Tibial artery (tissue), 4 donors: ENCODE data around the gene ADGRL3.

Experiments
- DNase-seq, 2 donors: peaks; one replicate each; pipeline ENCODE4 v3.0.0-alpha.2; 2019
- H3K27ac ChIP-seq, 2 donors: fragments of 200-600 bp; sonication (generic) in 1 of 2; 1 replicate in 1 of 2; 2 replicates in 1 of 2; pipeline ENCODE4 v1.5.1; 2018 to 2019; ENCODE audit warnings: mild to moderate bottlenecking in 1 of 2
- H3K27me3 ChIP-seq, 2 donors: fragments of 200-600 bp; sonication (generic) in 1 of 2; one replicate each; pipeline versions ENCODE4 v1.5.1 to v1.6.0; 2016 to 2019
- H3K36me3 ChIP-seq, 3 donors: fragments of 200-600 bp; sonication (generic) in 2 of 3; one replicate each; pipeline ENCODE4 v1.5.1; 2016 to 2019; ENCODE audit warnings: mild to moderate bottlenecking in 2 of 3
- H3K4me1 ChIP-seq, 4 donors: fragments of 200-600 bp; sonication (generic) in 2 of 4; 1 replicate in 3 of 4; 2 replicates in 1 of 4; pipeline ENCODE4 v1.5.1; 2016 to 2019
- H3K4me3 ChIP-seq, 2 donors: fragments of 200-600 bp; sonication (generic) in 1 of 2; 1 replicate in 1 of 2; 2 replicates in 1 of 2; pipeline ENCODE4 v1.5.1; 2018 to 2019; ENCODE audit warnings: mild to moderate bottlenecking in 2 of 2
- H3K9me3 ChIP-seq, 3 donors: fragments of 200-600 bp; sonication (generic) in 1 of 3; one replicate each; pipeline ENCODE4 v1.5.1; 2016 to 2019
- CTCF ChIP-seq, 2 experiments: fragments of 200-600 bp in 1 of 2; fragments of 450-650 bp in 1 of 2; IDR thresholded peaks; one replicate each; pipeline ENCODE4 v1.5.1; 2017 to 2019; ENCODE audit warnings: antibody characterized with exemption in 2 of 2, mild to moderate bottlenecking in 1 of 2, moderate library complexity in 1 of 2
- intact Hi-C: fragments of 100-400 bp; cut with DNase I; formaldehyde crosslinking; loops from one replicate; pipeline ENCODE4 v1.15.0; 2023; ENCODE audit warnings: low total_unique reads

Gene ADGRL3

GRCh38 chr4:61771056-61771455 is 570.9 kb downstream of the ADGRL3 start:
- no peak for TF ChIP-seq CTCF (IDR thresholded peaks at IDR 0.05)
- intact Hi-C loops = no loop called here
- Histone ChIP-seq H3K27ac (no peak overlapping the region), H3K4me3 (no peak overlapping the region), H3K27me3 (no peaks in the 10 kb centered on the region), H3K36me3 (no peaks in the 10 kb centered on the region), H3K4me1 (peaks cover 0 to 10% (median 2%) of the 10 kb centered on the region in 4 donors), H3K9me3 (no peaks in the 10 kb centered on the region)
- DNase-seq = no peak

- DNase-seq = no peak
- no peak for TF ChIP-seq CTCF (IDR thresholded peaks at IDR 0.05)
- intact Hi-C loops = no loop called here
- Histone ChIP-seq H3K4me3 (no peak overlapping the region), H3K9me3 (no peaks in the 10 kb centered on the region), H3K27me3 (no peaks in the 10 kb centered on the region), H3K27ac (no peak overlapping the region), H3K36me3 (no peaks in the 10 kb centered on the region), H3K4me1 (peaks cover 0 to 10% (median 2%) of the 10 kb centered on the region in 4 donors)
Measured at GRCh38 chr4:61772126-61772525, 572.0 kb downstream of the ADGRL3 start.

- Histone ChIP-seq H3K9me3 (no peaks in the 10 kb centered on the region), H3K4me1 (peaks cover 0 to 10% (median 2%) of the 10 kb centered on the region in 4 donors), H3K27me3 (no peaks in the 10 kb centered on the region), H3K36me3 (no peaks in the 10 kb centered on the region), H3K4me3 (no peak overlapping the region), H3K27ac (no peak overlapping the region)
- no peak for DNase-seq
- no peak for TF ChIP-seq CTCF (IDR thresholded peaks at IDR 0.05)
- intact Hi-C loops = no loop called here
Measured at GRCh38 chr4:61773655-61774245, 573.6 kb downstream of the ADGRL3 start.

- no peak for TF ChIP-seq CTCF (IDR thresholded peaks at IDR 0.05)
- intact Hi-C loops = no loop called here
- Histone ChIP-seq H3K36me3 (no peaks in the 10 kb centered on the region), H3K9me3 (no peaks in the 10 kb centered on the region), H3K27ac (no peak overlapping the region), H3K4me1 (peaks cover 0 to 36% (median 3%) of the 10 kb centered on the region in 4 donors), H3K27me3 (no peaks in the 10 kb centered on the region), H3K4me3 (no peak overlapping the region)
- no peak for DNase-seq
Measured at GRCh38 chr4:61782133-61782532, 582.0 kb downstream of the ADGRL3 start.

GRCh38 chr4:61783050-61783449 is 582.9 kb downstream of the ADGRL3 start:
- no peak for DNase-seq
- TF ChIP-seq CTCF (IDR thresholded peaks at IDR 0.05) = no peak
- no peak overlapping the region for H3K4me3 ChIP-seq
- H3K27ac ChIP-seq = no peak overlapping the region
- intact Hi-C loops = no loop called here
- H3K4me1 ChIP-seq = peaks cover 0 to 40% (median 3%) of the 10 kb centered on the region in 4 donors
- H3K36me3 ChIP-seq = no peaks in the 10 kb centered on the region
- no peaks in the 10 kb centered on the region for H3K9me3 ChIP-seq
- H3K27me3 ChIP-seq = no peaks in the 10 kb centered on the region

- Histone ChIP-seq H3K27ac (no peak overlapping the region), H3K27me3 (no peaks in the 10 kb centered on the region), H3K9me3 (no peaks in the 10 kb centered on the region), H3K36me3 (no peaks in the 10 kb centered on the region), H3K4me3 (no peak overlapping the region), H3K4me1 (peaks cover 0 to 41% (median 3%) of the 10 kb centered on the region in 4 donors)
- TF ChIP-seq CTCF (IDR thresholded peaks at IDR 0.05) = no peak
- no peak for DNase-seq
- intact Hi-C loops = no loop called here
Measured at GRCh38 chr4:61785761-61786160, 585.6 kb downstream of the ADGRL3 start.
